A549 treated with Hydrocortisone at 1 μM for 4 hours (cell line): ENCODE measurements around the gene NBPF11. TPM values are rescaled to one million over a fixed set of nuclear protein-coding genes. Genes with fewer than 3 reads are reported as not detected.

Experiments
- total RNA-seq: library from RNA; stranded (reverse); fragments of 200-300 nt; extraction: Qiagen RNA extraction; gene quantifications from 5 replicates; pipeline ENCODE4 v1.2.3, GENCODE V29; 2022

The NBPF11 gene
- 4.3 to 5.3 TPM (median 4.7 TPM) in 5 replicates for total RNA-seq

GRCh38 chr1:148151911-148152656 is at the start of gene NBPF11:
NBPF11 (minus strand) TSS chr1:148152281; CDS start chr1:148127003, 25,278 bp downstream.

Other genes with a start within 250 kb of the NBPF11 start
- gene GJA8, start 249.5 kb downstream of the NBPF11 start, total RNA-seq: not detected in 5 replicates
- 3.2 to 4.7 TPM (median 3.9 TPM) in 5 replicates for gene GPR89B, start 223.9 kb downstream of the NBPF11 start, total RNA-seq